ENCODE results near the gene SMARCD1. TPM values are rescaled to one million over a fixed set of nuclear protein-coding genes. Genes with fewer than 3 reads are reported as not detected.

SMARCD1 gene
- total RNA-seq, 2 experiments from 2014 or later = 72.3 to 78.1 TPM

DNA sequence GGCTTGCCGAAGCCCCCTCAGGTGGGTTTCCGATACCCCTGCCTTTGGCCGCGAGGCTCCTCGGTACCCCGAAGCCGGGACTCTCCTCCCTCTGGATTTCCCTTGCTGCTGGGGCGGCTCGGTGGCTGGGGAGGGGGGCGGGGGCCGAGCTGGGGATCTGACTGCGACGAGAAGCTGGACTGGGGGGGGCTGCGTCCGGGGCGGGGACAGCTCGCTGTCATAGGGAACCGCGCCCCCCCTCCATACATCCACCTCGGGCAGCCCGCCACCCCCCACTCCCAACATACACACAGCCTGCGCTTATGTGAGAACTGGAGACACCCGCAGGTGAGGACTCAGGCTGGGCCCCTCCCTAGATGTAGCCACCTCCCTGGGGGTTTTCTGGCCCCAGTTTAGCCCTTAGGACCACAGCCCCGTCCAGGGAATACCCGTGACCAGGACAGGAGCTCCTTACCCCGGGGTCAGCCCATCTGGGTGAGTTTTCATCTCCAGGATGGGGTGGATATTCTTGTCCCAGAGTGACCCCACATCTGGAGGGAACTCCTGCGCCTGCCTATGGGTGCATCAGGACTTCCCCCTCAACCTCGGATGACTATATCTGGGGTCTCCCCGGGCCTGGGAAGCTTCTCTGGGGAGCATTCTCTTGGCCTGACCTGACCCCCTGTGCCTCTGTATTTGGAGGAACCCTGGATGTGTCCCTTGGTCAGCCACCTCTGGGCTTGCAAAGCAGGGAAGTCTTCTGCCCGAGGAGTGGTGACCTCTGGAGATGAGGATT is 27.1 kb upstream of the SMARCD1 start:
- Mint-ChIP-seq H3K27me3 (ENCODE audit: low read depth) (peaks cover 14% of the 10 kb centered on the region), H3K36me3 (ENCODE audit: low read depth) (peaks cover 15% of the 10 kb centered on the region), H3K4me3 (peak overlapping the region; percentile 75), H3K4me1 (ENCODE audit: low read depth) (peaks cover 62% of the 10 kb centered on the region), H3K27ac (peak overlapping the region; percentile 94), H3K9me3 (ENCODE audit: insufficient read depth) (no peaks in the 10 kb centered on the region)
- CTCF ChIA-PET = interaction anchor here (0.9 to 6.2 kb wide), 10 partner anchors 11 to 280 kb away, joined by 3 to 68 read pairs (median 6); partner anchors contain the start of genes COX14 and SMARCD1
- DNase-seq (peak; percentile 42), ATAC-seq (no peak)
- POLR2A ChIA-PET = interaction anchor here (0.5 to 2.0 kb wide), 7 partner anchors 10 to 248 kb away, joined by 3 to 11 read pairs (median 4); partner anchors contain the start of genes RACGAP1 and SMARCD1

DNA sequence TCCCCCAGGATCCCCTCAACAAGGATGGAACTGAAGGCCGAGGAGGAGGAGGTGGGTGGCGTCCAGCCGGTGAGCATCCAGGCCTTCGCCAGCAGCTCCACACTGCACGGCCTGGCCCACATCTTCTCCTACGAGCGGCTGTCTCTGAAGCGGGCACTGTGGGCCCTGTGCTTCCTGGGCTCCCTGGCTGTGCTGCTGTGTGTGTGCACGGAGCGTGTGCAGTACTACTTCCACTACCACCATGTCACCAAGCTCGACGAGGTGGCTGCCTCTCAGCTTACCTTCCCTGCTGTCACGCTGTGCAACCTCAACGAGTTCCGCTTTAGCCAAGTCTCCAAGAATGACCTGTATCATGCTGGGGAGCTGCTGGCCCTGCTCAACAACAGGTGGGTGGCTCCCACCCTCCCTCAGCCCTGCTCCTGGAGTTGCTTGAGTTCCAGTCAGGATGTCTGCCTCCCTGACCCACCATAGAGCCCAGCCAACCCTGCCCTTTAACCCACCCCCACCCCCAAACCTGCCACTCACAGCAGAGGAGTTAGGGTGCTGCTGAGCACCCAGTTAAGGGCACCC is 26.3 kb upstream of the SMARCD1 start:
- H3K27ac Mint-ChIP-seq = peak overlapping the region; percentile 94
- H3K27me3 Mint-ChIP-seq (ENCODE audit: low read depth) = peaks cover 11% of the 10 kb centered on the region
- DNase-seq = peak; percentile 67
- H3K36me3 Mint-ChIP-seq (ENCODE audit: low read depth) = peaks cover 15% of the 10 kb centered on the region
- peaks cover 66% of the 10 kb centered on the region for H3K4me1 Mint-ChIP-seq (ENCODE audit: low read depth)
- H3K4me3 Mint-ChIP-seq = peak overlapping the region; percentile 75
- peak; percentile 48 for ATAC-seq
- POLR2A ChIA-PET = interaction anchor here (0.6 to 2.0 kb wide), 6 partner anchors 19 to 1343 kb away, joined by 3 to 11 read pairs (median 4); partner anchors contain the start of genes RACGAP1 and SMARCD1
- CTCF ChIA-PET = interaction anchor here (0.7 to 6.2 kb wide), 16 partner anchors 11 to 281 kb away, joined by 3 to 68 read pairs (median 5); partner anchors contain the start of genes CERS5, COX14 and SMARCD1
- no peaks in the 10 kb centered on the region for H3K9me3 Mint-ChIP-seq (ENCODE audit: insufficient read depth)

DNA sequence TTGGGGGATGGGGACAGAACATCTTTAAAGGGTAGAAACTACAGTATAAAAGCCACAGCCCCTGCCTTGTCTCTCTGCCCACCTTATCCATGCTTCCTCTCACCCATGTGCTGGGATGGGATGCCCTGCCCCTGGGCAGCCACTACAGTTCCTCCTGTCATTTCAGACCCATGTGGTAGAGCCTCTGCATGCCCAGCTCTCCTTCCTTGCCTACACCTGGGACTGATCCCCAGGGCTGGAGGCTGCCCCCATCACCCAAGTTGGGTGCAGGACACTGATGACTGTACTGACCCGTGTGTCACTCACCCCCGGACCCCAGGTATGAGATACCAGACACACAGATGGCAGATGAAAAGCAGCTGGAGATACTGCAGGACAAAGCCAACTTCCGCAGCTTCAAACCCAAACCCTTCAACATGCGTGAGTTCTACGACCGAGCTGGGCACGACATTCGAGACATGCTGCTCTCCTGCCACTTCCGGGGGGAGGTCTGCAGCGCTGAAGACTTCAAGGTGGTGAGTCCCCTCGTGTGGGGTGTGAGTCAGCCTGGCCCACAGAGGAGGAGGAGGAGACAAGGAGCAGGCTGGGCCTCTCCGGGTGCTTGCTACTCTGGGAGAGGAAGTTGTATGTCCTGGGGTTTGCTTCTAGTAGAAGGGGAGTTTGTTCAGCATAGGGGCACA is 25.6 kb upstream of the SMARCD1 start:
- Mint-ChIP-seq H3K27ac (peak overlapping the region; percentile 94), H3K36me3 (ENCODE audit: low read depth) (peaks cover 15% of the 10 kb centered on the region), H3K27me3 (ENCODE audit: low read depth) (peaks cover 11% of the 10 kb centered on the region), H3K4me3 (peak overlapping the region; percentile 75), H3K9me3 (ENCODE audit: insufficient read depth) (no peaks in the 10 kb centered on the region), H3K4me1 (ENCODE audit: low read depth) (peaks cover 66% of the 10 kb centered on the region)
- POLR2A ChIA-PET = interaction anchor here (0.6 to 2.0 kb wide), 8 partner anchors 20 to 1344 kb away, joined by 3 to 11 read pairs (median 3); partner anchors contain the start of genes RACGAP1 and SMARCD1
- DNase-seq (peak; percentile 88), ATAC-seq (peak; percentile 70)
- CTCF ChIA-PET = interaction anchor here (0.7 to 6.2 kb wide), 17 partner anchors 10 to 282 kb away, joined by 3 to 68 read pairs (median 5); partner anchors contain the start of genes CERS5, COX14 and SMARCD1

DNA sequence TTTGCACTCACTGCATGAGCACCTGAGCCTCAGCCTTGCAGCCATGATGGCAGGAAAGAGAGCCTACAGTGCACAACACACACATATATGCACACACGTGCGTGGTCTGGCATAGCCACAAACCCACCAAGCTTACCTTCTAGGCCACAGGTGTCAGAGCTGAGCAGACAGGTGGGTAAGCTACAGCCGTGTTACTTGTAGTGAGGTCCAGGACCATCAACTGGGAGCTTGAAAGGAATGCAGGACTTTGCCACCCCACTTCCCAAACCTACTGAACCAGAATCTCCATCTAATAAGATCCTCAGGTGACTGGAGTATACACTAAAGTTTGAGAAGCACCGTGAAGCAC is 25.0 kb upstream of the SMARCD1 start:
- peaks cover 66% of the 10 kb centered on the region for H3K4me1 Mint-ChIP-seq (ENCODE audit: low read depth)
- H3K4me3 Mint-ChIP-seq = peak overlapping the region; percentile 75
- H3K9me3 Mint-ChIP-seq (ENCODE audit: insufficient read depth) = no peaks in the 10 kb centered on the region
- peaks cover 15% of the 10 kb centered on the region for H3K36me3 Mint-ChIP-seq (ENCODE audit: low read depth)
- H3K27ac Mint-ChIP-seq = peak overlapping the region; percentile 94
- ATAC-seq (no peak), DNase-seq (no peak)
- CTCF ChIA-PET = interaction anchor here (0.9 to 6.2 kb wide), 9 partner anchors 9 to 115 kb away, joined by 3 to 68 read pairs (median 5); partner anchors contain the start of genes COX14 and SMARCD1
- POLR2A ChIA-PET = interaction anchor here (0.8 to 2.0 kb wide), 4 partner anchors 24 to 53 kb away, joined by 3 to 11 read pairs (median 4); partner anchors contain the start of gene SMARCD1
- peaks cover 11% of the 10 kb centered on the region for H3K27me3 Mint-ChIP-seq (ENCODE audit: low read depth)

DNA sequence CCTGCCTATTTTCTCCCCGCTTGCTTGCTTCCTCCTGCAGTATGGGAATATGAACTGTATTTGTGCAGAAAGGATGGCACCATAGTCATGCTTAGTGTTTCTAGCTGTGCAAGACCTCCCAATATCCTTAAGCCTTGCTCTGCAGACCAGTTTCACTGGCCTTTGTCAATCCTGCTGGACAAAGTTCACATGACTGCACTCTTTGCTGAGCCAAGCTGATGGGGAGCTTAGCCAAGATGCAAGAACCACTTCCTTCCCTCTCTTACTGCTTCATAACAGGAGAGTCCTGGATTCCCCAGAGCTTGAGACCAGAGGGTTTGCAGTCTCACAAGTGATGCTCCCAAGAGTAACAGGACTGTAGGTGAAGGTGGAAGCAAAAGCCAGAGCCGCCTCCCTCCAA is 24.0 kb upstream of the SMARCD1 start:
- CTCF ChIA-PET = interaction anchor here (1.1 to 6.2 kb wide), 4 partner anchors 8 to 160 kb away, joined by 3 to 68 read pairs (median 30); no protein-coding TSS in a partner anchor
- no peak for DNase-seq
- POLR2A ChIA-PET = no interaction called here
- ATAC-seq = no peak
- H3K27me3 Mint-ChIP-seq (ENCODE audit: low read depth) = peaks cover 8% of the 10 kb centered on the region
- H3K4me1 Mint-ChIP-seq (ENCODE audit: low read depth) = peaks cover 60% of the 10 kb centered on the region
- peaks cover 15% of the 10 kb centered on the region for H3K36me3 Mint-ChIP-seq (ENCODE audit: low read depth)
- no peak overlapping the region for H3K4me3 Mint-ChIP-seq
- no peaks in the 10 kb centered on the region for H3K9me3 Mint-ChIP-seq (ENCODE audit: insufficient read depth)
- peak overlapping the region; percentile 62 for H3K27ac Mint-ChIP-seq

DNA sequence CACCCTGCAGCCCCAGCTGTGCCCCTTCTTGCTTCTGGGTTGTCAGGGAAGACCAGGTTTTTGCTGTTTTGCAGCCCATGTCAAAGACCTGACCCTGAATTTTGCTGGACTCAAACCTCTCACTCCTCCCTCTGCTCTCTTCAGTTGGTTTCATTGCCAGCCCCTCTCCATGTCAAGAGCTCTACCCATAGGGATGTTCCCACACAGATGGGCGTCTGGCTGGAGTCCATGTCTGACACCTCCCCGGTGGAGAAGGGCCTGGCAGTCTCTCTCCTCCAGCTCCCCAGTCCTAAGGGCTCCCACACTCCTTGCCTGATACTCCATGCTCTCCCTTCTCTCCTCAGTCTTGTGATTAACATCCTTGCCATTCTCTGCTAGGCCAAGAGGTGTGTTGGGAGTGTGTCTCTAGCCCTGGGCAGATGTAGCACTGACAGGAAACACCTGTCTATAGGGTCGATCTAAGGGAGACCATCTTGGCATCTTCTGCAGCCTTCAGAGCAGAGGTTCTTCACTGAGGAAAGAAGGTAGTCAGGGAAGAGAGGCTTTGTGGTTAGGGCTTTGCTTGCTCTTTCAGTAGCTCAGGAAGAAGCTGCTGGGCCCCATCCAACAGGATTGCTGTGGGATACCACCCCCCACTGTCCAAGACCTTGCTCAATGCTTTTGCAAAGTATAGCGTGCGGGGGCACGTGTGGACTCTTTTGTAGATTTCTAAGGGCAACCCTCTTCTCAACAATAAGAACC is 23.0 kb upstream of the SMARCD1 start:
- Mint-ChIP-seq H3K27me3 (ENCODE audit: low read depth) (peaks cover under 1% of the 10 kb centered on the region), H3K36me3 (ENCODE audit: low read depth) (peaks cover 15% of the 10 kb centered on the region), H3K9me3 (ENCODE audit: insufficient read depth) (no peaks in the 10 kb centered on the region), H3K4me3 (no peak overlapping the region), H3K4me1 (ENCODE audit: low read depth) (peaks cover 50% of the 10 kb centered on the region), H3K27ac (no peak overlapping the region)
- POLR2A ChIA-PET = no interaction called here
- no peak for DNase-seq
- no peak for ATAC-seq
- CTCF ChIA-PET = interaction anchor here (1.2 to 6.2 kb wide), 6 partner anchors 7 to 117 kb away, joined by 3 to 68 read pairs (median 4); partner anchors contain the start of gene RACGAP1

DNA sequence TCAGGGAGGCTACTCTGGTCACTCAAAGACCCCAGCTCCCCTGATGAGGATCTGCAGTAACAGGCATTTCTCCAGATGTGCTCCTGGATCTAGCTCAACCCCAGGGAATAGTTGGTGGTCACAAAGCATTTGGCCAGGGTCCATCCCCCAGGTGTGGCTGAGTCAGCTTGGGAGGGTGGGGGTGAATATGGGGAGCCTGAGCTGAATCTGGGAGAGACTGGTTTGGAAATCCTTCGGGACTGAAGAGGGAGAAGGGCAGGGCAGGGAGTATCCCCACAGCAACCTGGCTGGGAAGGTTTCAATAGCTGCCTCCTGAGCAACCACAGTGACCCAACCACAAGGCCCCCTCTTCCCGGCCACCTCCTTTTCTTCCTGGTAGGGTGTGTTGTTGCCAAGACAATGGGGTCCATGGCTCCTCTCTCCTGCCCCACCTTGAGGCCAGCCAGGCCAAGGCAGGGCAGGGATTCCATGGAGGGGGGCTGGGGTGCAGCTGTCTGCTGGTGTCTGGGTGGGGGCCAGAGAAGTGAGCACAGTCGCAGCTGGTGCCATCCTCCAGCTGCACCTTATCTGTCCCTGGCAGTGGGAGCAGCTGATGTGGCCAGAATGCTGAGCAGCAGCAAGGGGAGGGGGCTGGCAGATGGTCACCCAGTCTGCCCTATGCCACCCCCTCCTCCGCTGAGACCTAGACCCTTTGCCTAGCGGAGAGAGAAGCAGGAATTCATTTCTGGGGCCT is 22.2 kb upstream of the SMARCD1 start:
- Mint-ChIP-seq H3K4me1 (ENCODE audit: low read depth) (peaks cover 49% of the 10 kb centered on the region), H3K4me3 (no peak overlapping the region), H3K36me3 (ENCODE audit: low read depth) (peaks cover 15% of the 10 kb centered on the region), H3K9me3 (ENCODE audit: insufficient read depth) (no peaks in the 10 kb centered on the region), H3K27me3 (ENCODE audit: low read depth) (no peaks in the 10 kb centered on the region), H3K27ac (no peak overlapping the region)
- DNase-seq (no peak), ATAC-seq (no peak)
- POLR2A ChIA-PET = no interaction called here
- CTCF ChIA-PET = interaction anchor here (1.4 to 6.2 kb wide), 4 partner anchors 12 to 96 kb away, joined by 4 to 56 read pairs (median 4); partner anchors contain the start of gene RACGAP1

DNA sequence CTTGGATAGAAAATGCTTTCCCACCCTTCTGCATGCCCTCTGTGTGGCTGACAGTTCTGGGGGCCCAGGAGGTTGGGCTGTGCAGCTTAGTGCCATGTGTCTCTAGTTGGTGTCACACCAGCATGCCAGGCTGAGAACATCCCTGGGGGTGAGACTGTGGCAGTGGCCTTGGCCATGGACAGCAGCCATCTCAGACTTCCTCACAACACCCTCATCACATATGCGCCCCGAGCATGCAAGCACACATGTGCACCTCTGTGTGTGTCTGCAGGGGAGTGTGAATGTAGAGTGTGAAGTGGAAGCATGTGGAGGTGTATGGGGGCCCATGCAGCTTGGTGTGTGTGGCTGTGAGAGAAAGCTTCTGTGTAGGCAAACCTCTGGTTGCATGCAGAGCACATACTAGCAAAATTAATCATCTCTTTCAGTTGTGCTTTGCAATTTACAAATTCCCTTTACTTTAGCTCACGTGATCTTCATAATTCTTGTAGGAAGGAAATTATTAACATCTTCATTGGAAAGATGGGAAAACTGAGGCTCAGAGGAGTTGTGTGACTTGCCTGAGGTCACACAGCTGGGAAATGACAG is 19.3 kb upstream of the SMARCD1 start:
- ATAC-seq (no peak), DNase-seq (no peak)
- Mint-ChIP-seq H3K27me3 (ENCODE audit: low read depth) (no peaks in the 10 kb centered on the region), H3K4me3 (no peak overlapping the region), H3K36me3 (ENCODE audit: low read depth) (peaks cover 8% of the 10 kb centered on the region), H3K4me1 (ENCODE audit: low read depth) (peaks cover 32% of the 10 kb centered on the region), H3K9me3 (ENCODE audit: insufficient read depth) (no peaks in the 10 kb centered on the region), H3K27ac (no peak overlapping the region)
- ChIA-PET POLR2A (interaction anchor here (0.7 to 1.8 kb wide), 2 partner anchors 18 to 22 kb away, joined by 3 to 5 read pairs; no protein-coding TSS in a partner anchor), CTCF (interaction anchor here (1.0 to 8.7 kb wide), 10 partner anchors 9 to 121 kb away, joined by 3 to 180 read pairs (median 4); partner anchors contain the start of genes CERS5, COX14, RACGAP1 and SMARCD1)

DNA sequence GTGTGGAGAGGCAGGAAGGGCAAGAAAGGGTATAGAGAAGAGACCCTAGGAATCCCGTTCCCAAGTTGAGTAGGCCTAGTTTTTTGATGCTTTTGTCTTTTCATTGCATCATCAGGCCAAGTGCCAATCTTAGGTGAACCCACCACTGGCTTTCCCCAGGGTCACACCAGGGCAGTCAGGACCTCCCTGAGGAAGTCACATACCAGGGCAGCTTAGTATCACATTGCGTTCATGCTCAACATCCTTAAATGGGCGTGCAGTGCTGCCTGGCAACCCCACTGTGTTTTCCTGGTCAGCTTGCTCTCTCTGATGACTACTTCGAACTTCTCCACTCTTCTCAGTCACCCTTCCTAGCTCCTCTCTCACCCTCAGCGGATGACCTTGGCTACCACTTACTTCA is 18.7 kb upstream of the SMARCD1 start:
- H3K9me3 Mint-ChIP-seq (ENCODE audit: insufficient read depth) = no peaks in the 10 kb centered on the region
- DNase-seq (no peak), ATAC-seq (no peak)
- no peak overlapping the region for H3K27ac Mint-ChIP-seq
- ChIA-PET POLR2A (interaction anchor here (0.7 to 1.8 kb wide), 2 partner anchors 17 to 21 kb away, joined by 3 to 5 read pairs; no protein-coding TSS in a partner anchor), CTCF (interaction anchor here (1.0 to 8.7 kb wide), 12 partner anchors 9 to 121 kb away, joined by 3 to 180 read pairs (median 5); partner anchors contain the start of genes CERS5, COX14, RACGAP1 and SMARCD1)
- peaks cover 2% of the 10 kb centered on the region for H3K36me3 Mint-ChIP-seq (ENCODE audit: low read depth)
- no peak overlapping the region for H3K4me3 Mint-ChIP-seq
- H3K27me3 Mint-ChIP-seq (ENCODE audit: low read depth) = no peaks in the 10 kb centered on the region
- H3K4me1 Mint-ChIP-seq (ENCODE audit: low read depth) = peaks cover 28% of the 10 kb centered on the region

DNA sequence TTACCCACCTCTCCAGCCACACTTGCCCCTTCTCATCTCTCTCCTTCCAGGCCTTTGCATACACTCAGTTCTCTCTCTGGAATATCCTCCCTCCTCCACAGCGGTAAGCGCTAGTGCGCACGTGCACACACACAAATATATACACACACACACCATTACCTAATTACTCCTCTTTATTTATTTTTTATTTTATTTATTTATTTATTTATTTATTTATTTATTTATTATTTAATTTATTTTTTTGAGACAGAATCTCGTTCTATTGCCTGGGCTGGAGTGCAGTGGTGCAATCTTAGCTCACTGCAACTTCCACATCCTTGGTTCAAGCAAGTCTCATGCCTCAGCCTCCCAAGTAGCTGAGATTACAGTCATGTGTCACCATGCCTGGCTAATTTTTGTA is 16.1 kb upstream of the SMARCD1 start:
- DNase-seq (no peak), ATAC-seq (no peak)
- no peak overlapping the region for H3K4me3 Mint-ChIP-seq
- ChIA-PET POLR2A (no interaction called here), CTCF (interaction anchor here (1.0 to 8.7 kb wide), 10 partner anchors 9 to 123 kb away, joined by 3 to 180 read pairs (median 12); partner anchors contain the start of genes ASIC1 and COX14)
- H3K9me3 Mint-ChIP-seq (ENCODE audit: insufficient read depth) = no peaks in the 10 kb centered on the region
- no peak overlapping the region for H3K27ac Mint-ChIP-seq
- H3K36me3 Mint-ChIP-seq (ENCODE audit: low read depth) = no peaks in the 10 kb centered on the region
- peaks cover 10% of the 10 kb centered on the region for H3K4me1 Mint-ChIP-seq (ENCODE audit: low read depth)
- H3K27me3 Mint-ChIP-seq (ENCODE audit: low read depth) = no peaks in the 10 kb centered on the region
